HepG2 (cell line): Measurements from ENCODE around the gene CBX2. TPM values are rescaled to one million over a fixed set of nuclear protein-coding genes. Genes with fewer than 3 reads are reported as not detected.

Experiments
- CEBPG ChIP-seq: IDR thresholded peaks from 2 replicates; pipeline ENCODE4 v1.6.1; 2016
- MAX ChIP-seq: IDR thresholded peaks from 2 replicates; pipeline ENCODE4 v1.6.1; 2012; ENCODE audit warnings: inconsistent platforms
- MXD4 ChIP-seq: IDR thresholded peaks from 2 replicates; pipeline ENCODE4 v1.6.1; 2016; ENCODE audit warnings: mild to moderate bottlenecking, missing biosample characterization, missing genetic modification reagents
- NAIF1 ChIP-seq: sonication (generic); formaldehyde crosslinking; IDR thresholded peaks from 2 replicates; pipeline ENCODE4 v1.5.0; 2020; ENCODE audit warnings: mild to moderate bottlenecking, missing genetic modification reagents, borderline replicate concordance
- NFATC3 ChIP-seq: sonication (generic); formaldehyde crosslinking; IDR thresholded peaks from 2 replicates; pipeline ENCODE4 v1.5.1; 2020; ENCODE audit warnings: mild to moderate bottlenecking, missing genetic modification reagents
- PRDM10 ChIP-seq: sonication (generic); formaldehyde crosslinking; IDR thresholded peaks from 2 replicates; pipeline ENCODE4 v1.4.0; 2020; ENCODE audit warnings: low read depth, missing genetic modification reagents
- SRSF1 ChIP-seq: fragments of 200-400 bp; formaldehyde crosslinking; optimal IDR thresholded peaks from 2 replicates; pipeline ENCODE3; 2017; ENCODE audit warnings: mild to moderate bottlenecking, low read depth, low read length, moderate library complexity
- SRY ChIP-seq: sonication (generic); formaldehyde crosslinking; IDR thresholded peaks from 2 replicates; pipeline ENCODE4 v1.8.0; 2022; ENCODE audit warnings: mild to moderate bottlenecking, missing genetic modification reagents
- TAF15 ChIP-seq: fragments of 200-400 bp; formaldehyde crosslinking; IDR thresholded peaks from one replicate; pipeline ENCODE4 v1.6.1; 2018; ENCODE audit warnings: mild to moderate bottlenecking, low read depth, low read length; ENCODE audit not compliant: poor library complexity, severe bottlenecking
- XRCC5 ChIP-seq: fragments of 200-400 bp; formaldehyde crosslinking; optimal IDR thresholded peaks from 2 replicates; pipeline ENCODE3; 2017; ENCODE audit warnings: mild to moderate bottlenecking, low read length
- ZBTB3 ChIP-seq: sonication (generic); formaldehyde crosslinking; IDR thresholded peaks from 2 replicates; pipeline ENCODE4 v1.4.0; 2020; ENCODE audit warnings: low read depth, mild to moderate bottlenecking, moderate library complexity, missing genetic modification reagents, borderline replicate concordance
- ZFYVE20 ChIP-seq: sonication (generic); formaldehyde crosslinking; IDR thresholded peaks from 2 replicates; pipeline ENCODE4 v1.8.0; 2023; ENCODE audit warnings: low read depth, mild to moderate bottlenecking, moderate library complexity, missing genetic modification reagents, borderline replicate concordance
- ZNF230 ChIP-seq: sonication (generic); formaldehyde crosslinking; IDR thresholded peaks from 2 replicates; pipeline ENCODE4 v1.4.0; 2020; ENCODE audit warnings: mild to moderate bottlenecking, missing genetic modification reagents
- ZNF263 ChIP-seq: sonication (generic); formaldehyde crosslinking; IDR thresholded peaks from 2 replicates; pipeline ENCODE4 v1.4.0; 2020; ENCODE audit warnings: missing genetic modification reagents
- ZNF644 ChIP-seq: IDR thresholded peaks from 2 replicates; pipeline ENCODE4 v1.6.1; 2016; ENCODE audit warnings: low read depth
- ZNF674 ChIP-seq: sonication (generic); formaldehyde crosslinking; IDR thresholded peaks from 2 replicates; pipeline ENCODE4 v1.5.0; 2020; ENCODE audit warnings: low read depth, mild to moderate bottlenecking, missing genetic modification reagents
- ZSCAN25 ChIP-seq: sonication (generic); formaldehyde crosslinking; IDR thresholded peaks from 2 replicates; pipeline ENCODE4 v1.8.0; 2022; ENCODE audit warnings: mild to moderate bottlenecking, missing genetic modification reagents
- polyA plus RNA-seq, 8 experiments: library from polyadenylated mRNA; depleted of rRNA in 3 of 8; stranded (reverse) in 7 of 8; unstranded in 1 of 8; fragments of >200 nt; fragmentation: Illumina TruSeq in 4 of 8; extraction: Trizol in 4 of 8; gene quantifications; 2 replicates each; pipeline versions ENCODE4 v1.2.1 to v1.2.3, GENCODE V29; 2011 to 2016; ENCODE audit warnings: low read depth in 4 of 8, missing spikeins in 1 of 8, mixed read lengths in 1 of 8; ENCODE audit not compliant: insufficient read depth in 1 of 8
- total RNA-seq, 5 experiments: library from RNA; depleted of rRNA; stranded (reverse); fragments of >200 nt; fragmentation: Illumina TruSeq; extraction: Trizol; gene quantifications; 2 replicates each; pipeline ENCODE4 v1.2.3, GENCODE V29; 2016; ENCODE audit warnings: low read depth in 1 of 5
- TF ChIP-seq, protein P1 (sequence below): sonication (generic); formaldehyde crosslinking; IDR thresholded peaks from 2 replicates; pipeline ENCODE4 v1.5.1; 2020; ENCODE audit warnings: mild to moderate bottlenecking, missing genetic modification reagents, borderline replicate concordance
- TF ChIP-seq, protein P2 (sequence below): sonication (generic); formaldehyde crosslinking; IDR thresholded peaks from 2 replicates; pipeline ENCODE4 v1.5.0; 2020; ENCODE audit warnings: missing genetic modification reagents

CBX2 gene
- total and polyA plus RNA-seq, 2 of the 13 experiments (the other 11 are each of a cell fraction or from before 2014, with no cell fraction given): 14.5 to 31.1 TPM

GRCh38 chr17:79789943-79790804 is 12.2 kb downstream of the CBX2 start (continued):
- TF ChIP-seq, protein P1, sequence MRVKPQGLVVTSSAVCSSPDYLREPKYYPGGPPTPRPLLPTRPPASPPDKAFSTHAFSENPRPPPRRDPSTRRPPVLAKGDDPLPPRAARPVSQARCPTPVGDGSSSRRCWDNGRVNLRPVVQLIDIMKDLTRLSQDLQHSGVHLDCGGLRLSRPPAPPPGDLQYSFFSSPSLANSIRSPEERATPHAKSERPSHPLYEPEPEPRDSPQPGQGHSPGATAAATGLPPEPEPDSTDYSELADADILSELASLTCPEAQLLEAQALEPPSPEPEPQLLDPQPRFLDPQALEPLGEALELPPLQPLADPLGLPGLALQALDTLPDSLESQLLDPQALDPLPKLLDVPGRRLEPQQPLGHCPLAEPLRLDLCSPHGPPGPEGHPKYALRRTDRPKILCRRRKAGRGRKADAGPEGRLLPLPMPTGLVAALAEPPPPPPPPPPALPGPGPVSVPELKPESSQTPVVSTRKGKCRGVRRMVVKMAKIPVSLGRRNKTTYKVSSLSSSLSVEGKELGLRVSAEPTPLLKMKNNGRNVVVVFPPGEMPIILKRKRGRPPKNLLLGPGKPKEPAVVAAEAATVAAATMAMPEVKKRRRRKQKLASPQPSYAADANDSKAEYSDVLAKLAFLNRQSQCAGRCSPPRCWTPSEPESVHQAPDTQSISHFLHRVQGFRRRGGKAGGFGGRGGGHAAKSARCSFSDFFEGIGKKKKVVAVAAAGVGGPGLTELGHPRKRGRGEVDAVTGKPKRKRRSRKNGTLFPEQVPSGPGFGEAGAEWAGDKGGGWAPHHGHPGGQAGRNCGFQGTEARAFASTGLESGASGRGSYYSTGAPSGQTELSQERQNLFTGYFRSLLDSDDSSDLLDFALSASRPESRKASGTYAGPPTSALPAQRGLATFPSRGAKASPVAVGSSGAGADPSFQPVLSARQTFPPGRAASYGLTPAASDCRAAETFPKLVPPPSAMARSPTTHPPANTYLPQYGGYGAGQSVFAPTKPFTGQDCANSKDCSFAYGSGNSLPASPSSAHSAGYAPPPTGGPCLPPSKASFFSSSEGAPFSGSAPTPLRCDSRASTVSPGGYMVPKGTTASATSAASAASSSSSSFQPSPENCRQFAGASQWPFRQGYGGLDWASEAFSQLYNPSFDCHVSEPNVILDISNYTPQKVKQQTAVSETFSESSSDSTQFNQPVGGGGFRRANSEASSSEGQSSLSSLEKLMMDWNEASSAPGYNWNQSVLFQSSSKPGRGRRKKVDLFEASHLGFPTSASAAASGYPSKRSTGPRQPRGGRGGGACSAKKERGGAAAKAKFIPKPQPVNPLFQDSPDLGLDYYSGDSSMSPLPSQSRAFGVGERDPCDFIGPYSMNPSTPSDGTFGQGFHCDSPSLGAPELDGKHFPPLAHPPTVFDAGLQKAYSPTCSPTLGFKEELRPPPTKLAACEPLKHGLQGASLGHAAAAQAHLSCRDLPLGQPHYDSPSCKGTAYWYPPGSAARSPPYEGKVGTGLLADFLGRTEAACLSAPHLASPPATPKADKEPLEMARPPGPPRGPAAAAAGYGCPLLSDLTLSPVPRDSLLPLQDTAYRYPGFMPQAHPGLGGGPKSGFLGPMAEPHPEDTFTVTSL (CRISPR knock-in tag): no peak
- no peak for TF ChIP-seq ZBTB3 (CRISPR knock-in tag)
- TF ChIP-seq SRSF1: no peak
- no peak for TF ChIP-seq NAIF1 (CRISPR knock-in tag)
- TF ChIP-seq ZNF644 (CRISPR knock-in tag): no peak
- TF ChIP-seq SRY (CRISPR knock-in tag): no peak
- TF ChIP-seq ZNF674: no peak
- TF ChIP-seq ZFYVE20 (CRISPR knock-in tag): no peak
- peak; percentile 85 for TF ChIP-seq ZNF263 (CRISPR knock-in tag)
- TF ChIP-seq CEBPG (CRISPR knock-in tag): no peak
- TF ChIP-seq ZSCAN25: no peak
- TF ChIP-seq XRCC5: no peak
- TF ChIP-seq, protein P2, sequence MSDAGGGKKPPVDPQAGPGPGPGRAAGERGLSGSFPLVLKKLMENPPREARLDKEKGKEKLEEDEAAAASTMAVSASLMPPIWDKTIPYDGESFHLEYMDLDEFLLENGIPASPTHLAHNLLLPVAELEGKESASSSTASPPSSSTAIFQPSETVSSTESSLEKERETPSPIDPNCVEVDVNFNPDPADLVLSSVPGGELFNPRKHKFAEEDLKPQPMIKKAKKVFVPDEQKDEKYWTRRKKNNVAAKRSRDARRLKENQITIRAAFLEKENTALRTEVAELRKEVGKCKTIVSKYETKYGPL (CRISPR knock-in tag): no peak
- no peak for TF ChIP-seq NFATC3 (CRISPR knock-in tag)
- no peak for TF ChIP-seq TAF15
- peak; percentile 79 for TF ChIP-seq MAX
- TF ChIP-seq MXD4 (CRISPR knock-in tag): peak; percentile 43; the same call in 1 of the 2 replicates
- no peak for TF ChIP-seq PRDM10
- no peak for TF ChIP-seq ZNF230 (CRISPR knock-in tag)
